Measurements from ENCODE around the gene EML6. TPM values are rescaled to one million over a fixed set of nuclear protein-coding genes. Genes with fewer than 3 reads are reported as not detected.

EML6 gene
- total RNA-seq, 1 experiment from 2014 or later, result 1.5 TPM

GRCh38 chr2:54836477-54836876 lies 113.0 kb downstream of the EML6 start:
- no CpG with 5 or more reads among the region's 4 CpGs for WGBS (ENCODE audit: extremely low coverage, insufficient read length, low lambda C conversion rate)
- Histone ChIP-seq H2BK5ac (ENCODE audit: insufficient read length, low read length) (no peak overlapping the region), H3K79me1 (ENCODE audit: insufficient read depth, low read depth, low read length, poor library complexity, severe bottlenecking) (no peaks in the 10 kb centered on the region), H2BK20ac (ENCODE audit: low read depth, low read length, poor library complexity, severe bottlenecking) (no peak overlapping the region), H3K23ac (ENCODE audit: insufficient read length, low read depth, low read length) (no peak overlapping the region), H3K14ac (ENCODE audit: insufficient read depth, low read length) (no peak overlapping the region), H3K23me2 (ENCODE audit: insufficient read length, low read depth, low read length, poor library complexity, severe bottlenecking) (no peaks in the 10 kb centered on the region), H4K20me1 (ENCODE audit: control insufficient read depth, insufficient read depth, insufficient read length) (no peaks in the 10 kb centered on the region), H4K5ac (ENCODE audit: insufficient read length, low read depth, low read length) (no peak overlapping the region), H2AK5ac (ENCODE audit: insufficient read length, low read length) (no peak overlapping the region), H3K56ac (ENCODE audit: insufficient read length, low read depth, low read length) (no peak overlapping the region), H3K4me2 (ENCODE audit: insufficient read depth, insufficient read length, low read length) (no peak overlapping the region), H3K27ac (ENCODE audit: insufficient read length, low read depth, low read length) (no peak overlapping the region), H3T11ph (ENCODE audit: low read length) (no peak overlapping the region), H3K4me1 (ENCODE audit: insufficient read depth, low read length) (no peaks in the 10 kb centered on the region), H3K9me3 (ENCODE audit: control insufficient read depth, low read depth, low read length) (no peaks in the 10 kb centered on the region), H2BK120ac (ENCODE audit: low read depth, low read length, poor library complexity, severe bottlenecking) (no peak overlapping the region), H3K18ac (ENCODE audit: insufficient read length, low read depth, low read length) (no peak overlapping the region), H2AFZ (ENCODE audit: low read length) (no peak overlapping the region), H3K4ac (ENCODE audit: low read depth, low read length) (no peak overlapping the region), H4K8ac (replicated peaks; ENCODE audit: insufficient read length, low read depth, low read length) (no peak overlapping the region), H2BK12ac (ENCODE audit: insufficient read length, low read depth, low read length) (no peak overlapping the region), H3K9ac (ENCODE audit: extremely low read depth, insufficient read length, low read length) (no peak overlapping the region), H4K91ac (ENCODE audit: insufficient read length, low read depth, low read length) (no peak overlapping the region), H2BK15ac (ENCODE audit: low read depth, low read length) (no peak overlapping the region; the same call in 1 of the 2 replicates), H3K79me2 (ENCODE audit: insufficient read depth, low read length) (no peaks in the 10 kb centered on the region), H3K27me3 (ENCODE audit: insufficient read depth, low read length) (no peaks in the 10 kb centered on the region)
- Mint-ChIP-seq H3K36me3 (ENCODE audit: insufficient read depth in 1 of 3, low read depth in 3 of 3) (no peaks in the 10 kb centered on the region; a peak in 1 of 7 replicates), H3K9me3 (no peaks in the 10 kb centered on the region), H3K27ac (peak overlapping the region in 2 of 3 experiments; percentile 2 to 85; a peak in 1 of 7 replicates), H3K4me3 (no peak overlapping the region), H3K4me1 (peaks cover 0 to 5% of the 10 kb centered on the region in 2 experiments; a peak in 2 of 4 replicates), H3K27me3 (ENCODE audit: low read depth) (no peaks in the 10 kb centered on the region; the same call in 1 of the 2 replicates)
- TF ChIP-seq, protein P1, sequence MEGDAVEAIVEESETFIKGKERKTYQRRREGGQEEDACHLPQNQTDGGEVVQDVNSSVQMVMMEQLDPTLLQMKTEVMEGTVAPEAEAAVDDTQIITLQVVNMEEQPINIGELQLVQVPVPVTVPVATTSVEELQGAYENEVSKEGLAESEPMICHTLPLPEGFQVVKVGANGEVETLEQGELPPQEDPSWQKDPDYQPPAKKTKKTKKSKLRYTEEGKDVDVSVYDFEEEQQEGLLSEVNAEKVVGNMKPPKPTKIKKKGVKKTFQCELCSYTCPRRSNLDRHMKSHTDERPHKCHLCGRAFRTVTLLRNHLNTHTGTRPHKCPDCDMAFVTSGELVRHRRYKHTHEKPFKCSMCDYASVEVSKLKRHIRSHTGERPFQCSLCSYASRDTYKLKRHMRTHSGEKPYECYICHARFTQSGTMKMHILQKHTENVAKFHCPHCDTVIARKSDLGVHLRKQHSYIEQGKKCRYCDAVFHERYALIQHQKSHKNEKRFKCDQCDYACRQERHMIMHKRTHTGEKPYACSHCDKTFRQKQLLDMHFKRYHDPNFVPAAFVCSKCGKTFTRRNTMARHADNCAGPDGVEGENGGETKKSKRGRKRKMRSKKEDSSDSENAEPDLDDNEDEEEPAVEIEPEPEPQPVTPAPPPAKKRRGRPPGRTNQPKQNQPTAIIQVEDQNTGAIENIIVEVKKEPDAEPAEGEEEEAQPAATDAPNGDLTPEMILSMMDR (conservative IDR thresholded peaks at IDR 0.05), result no peak
- DNase-seq, result no peak
